IPS DF 19.7 (cell line): Measurements from ENCODE around the gene PLA2G2F.

ENCODE experiments used
- DNase-seq: peaks from one replicate; pipeline ENCODE4 v3.0.0-alpha.2; 2013; ENCODE audit warnings: low read depth, low spot score

PLA2G2F gene

DNA sequence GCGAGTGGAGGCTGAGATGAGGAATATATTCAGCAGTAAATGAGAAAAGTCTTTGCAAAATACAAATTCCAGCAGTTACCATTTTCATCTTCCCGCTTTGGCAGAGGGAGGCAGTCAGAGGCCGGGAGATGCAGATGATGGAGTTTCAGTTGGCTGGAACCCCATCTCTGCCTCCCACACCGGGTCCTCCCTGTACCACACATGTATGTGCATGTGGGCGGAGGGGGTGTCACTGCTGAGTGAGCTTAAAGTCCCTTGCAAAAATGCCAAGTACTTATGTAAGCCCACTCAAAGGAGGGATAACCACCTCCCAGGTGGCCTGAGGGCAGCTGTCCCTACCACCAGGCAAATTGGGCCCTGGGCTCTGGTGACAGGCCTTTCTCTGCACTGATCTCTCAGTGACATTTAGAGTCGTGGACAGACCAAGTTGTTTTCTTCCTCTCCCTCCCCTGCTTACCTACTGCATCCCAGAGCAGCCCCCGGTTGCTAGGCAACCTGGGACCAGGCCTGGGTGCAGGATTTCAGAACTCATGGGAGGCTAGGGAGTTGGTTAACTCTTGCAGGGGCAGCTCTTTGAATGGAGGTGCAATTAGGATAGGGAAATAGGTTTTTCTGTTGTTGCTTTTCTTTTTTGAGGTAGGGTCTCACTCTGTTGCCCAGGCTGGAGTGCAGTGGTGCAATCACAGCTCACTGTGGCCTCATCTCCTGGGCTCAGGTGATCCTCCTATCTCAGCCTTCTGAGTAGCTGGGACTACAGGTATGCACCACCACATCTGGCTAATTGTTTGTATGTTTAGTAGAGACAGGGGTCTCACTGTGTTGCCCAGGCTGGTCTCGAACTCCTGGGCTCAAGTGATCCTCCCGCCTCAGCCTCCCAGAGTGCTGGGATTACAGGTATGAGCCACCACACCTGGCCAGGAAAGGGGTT is 29.7 kb downstream of the PLA2G2F start:
- DNase-seq = no peak

DNA sequence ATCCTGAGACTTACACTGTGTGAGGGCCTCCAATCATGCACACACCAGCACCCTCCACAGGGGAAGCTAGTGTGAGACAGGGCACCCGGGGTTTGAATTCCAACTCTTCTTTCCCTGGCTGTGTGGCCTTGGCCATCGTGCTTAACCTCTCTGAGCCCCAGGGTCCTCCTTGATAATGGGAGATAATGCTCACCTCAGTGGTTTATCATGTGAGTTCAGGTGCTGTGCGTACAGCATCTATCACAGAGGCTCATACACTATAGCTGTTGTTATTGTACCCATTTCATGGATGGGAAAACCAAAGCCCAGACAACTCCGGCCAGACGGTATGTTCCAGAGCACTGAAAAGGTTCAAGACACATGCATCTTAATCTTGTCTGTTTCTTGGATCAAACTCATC is 30.8 kb downstream of the PLA2G2F start:
- no peak for DNase-seq

DNA sequence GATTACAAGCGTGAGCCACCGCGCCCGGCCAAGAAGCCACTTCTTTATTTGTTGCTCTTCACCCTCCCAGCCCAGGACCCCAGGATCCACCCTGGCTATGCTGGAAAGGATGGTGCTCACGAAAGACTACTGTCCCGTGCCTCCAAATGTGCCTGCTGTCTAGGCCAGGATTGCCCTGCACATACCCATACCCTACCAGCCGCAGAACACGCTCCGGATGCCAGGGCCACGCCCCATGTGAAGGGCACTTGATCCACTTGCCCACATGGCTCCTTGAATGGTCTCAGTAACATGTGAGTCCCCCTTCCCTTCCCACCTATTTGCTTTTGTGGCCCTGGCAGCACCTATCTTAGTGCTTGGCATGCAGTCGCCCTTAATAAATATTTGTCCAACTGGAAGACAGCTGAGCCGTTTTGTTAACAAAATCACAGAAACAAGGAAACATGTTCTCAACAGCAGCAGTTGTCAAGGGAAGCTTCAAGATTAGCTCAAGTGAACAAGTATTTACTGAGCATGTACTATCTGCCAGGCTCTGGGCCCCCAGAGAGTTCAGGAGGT is 33.0 kb downstream of the PLA2G2F start:
- no peak for DNase-seq

DNA sequence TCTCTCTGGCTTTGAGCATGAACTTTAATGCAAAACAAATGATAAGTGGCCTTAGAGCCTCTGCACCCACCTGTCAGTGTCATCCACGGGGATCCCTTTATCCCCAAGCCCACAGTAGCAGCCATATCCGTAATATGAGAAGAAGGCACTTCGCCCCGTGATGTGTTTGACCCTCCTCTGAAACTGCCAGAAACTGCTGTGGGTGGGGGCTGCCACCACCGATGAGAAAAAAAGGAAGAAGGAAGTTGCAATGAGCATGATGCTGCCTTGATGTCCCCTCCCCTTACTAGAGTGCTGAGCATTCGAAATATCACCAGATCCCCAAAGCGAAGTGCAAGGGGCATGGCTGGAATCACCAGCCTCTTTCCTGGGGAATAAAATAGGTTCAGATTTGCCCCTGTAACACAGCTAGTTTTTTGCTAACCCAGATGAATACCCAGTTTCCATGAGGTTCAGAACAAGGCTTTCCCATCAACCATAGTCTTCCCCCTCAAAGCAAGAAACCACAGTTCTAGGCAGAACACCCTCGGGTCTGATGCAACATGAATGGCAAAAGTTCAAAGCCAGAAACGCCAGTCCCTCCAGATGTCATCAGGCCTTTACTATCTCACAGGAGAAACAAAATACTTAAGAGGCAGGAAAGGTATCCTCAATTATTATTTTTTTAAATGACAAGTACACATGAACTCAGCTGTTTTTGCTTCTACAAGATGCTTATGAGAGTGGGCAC is 36.0 kb downstream of the PLA2G2F start:
- no peak for DNase-seq

DNA sequence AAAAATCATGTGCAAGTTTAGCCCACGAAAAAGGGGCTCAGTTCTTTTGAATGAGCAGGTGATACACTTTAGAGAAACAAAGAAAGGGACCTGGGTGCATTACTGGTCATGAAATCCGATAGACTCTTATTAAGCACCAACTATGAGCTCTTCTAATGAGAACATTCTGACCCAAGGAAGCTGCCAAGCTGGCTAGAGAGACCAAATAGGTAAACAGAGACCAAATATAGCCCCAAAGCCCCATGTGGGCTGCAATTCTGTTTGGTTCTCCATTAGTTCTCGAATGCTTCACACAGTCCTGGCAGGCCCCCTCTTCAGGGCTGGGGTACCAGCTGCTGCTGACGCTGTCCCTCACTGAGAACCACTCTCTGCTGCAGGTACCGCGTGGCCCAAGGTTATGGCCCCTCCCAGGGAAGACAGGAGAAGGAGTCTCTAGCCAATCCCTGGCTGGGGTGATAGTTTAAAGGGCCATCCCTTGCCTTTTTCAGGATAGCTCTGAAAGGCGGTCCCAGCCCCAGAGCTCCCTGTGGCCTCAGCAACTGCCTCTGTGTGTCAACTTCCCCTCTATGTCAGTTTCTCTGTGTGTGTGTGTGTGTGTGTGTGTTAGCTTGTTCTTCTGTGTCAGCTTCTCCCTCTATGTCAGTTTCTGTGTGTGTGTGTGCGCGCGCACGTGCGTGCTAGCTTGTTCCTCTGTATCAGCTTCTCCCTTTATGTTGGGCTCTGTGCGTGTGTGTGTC is 39.7 kb downstream of the PLA2G2F start:
- no peak for DNase-seq

DNA sequence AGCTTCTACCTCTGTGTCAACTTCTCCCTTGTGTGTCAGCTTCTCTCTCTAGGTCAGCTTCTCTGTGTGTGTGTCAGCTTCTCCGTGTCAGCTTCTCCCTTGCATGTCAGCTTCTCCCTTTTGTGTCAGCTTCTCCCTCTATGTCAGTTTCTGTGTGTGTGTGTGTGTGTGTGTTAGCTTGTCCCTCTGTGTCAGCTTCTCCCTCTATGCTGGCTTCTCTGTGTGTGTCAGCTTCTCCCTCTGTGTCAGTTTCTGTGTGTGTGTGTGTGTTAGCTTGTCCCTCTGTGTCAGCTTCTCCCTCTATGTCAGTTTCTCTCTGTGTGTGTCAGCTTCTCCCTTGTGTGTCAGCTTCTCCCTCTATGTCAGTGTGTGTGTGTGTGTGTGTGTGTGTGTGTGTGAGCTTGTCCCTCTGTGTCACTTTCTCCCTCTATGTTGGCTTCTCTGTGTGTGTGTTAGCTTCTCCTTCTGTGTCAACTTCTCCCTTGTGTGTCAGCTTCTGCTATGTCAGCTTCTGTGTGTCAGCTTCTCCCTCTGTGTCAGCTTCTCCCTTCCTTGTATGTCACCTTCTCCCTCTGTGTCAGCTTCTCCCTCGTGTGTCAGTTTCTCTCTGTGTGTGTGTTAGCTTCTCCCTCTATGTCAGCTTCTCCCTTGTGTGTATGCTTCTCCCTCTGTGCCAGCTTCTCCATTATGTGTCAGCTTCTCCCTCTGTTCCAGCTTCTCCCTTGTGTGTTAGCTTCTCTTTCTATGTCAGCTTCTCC is 40.4 kb downstream of the PLA2G2F start:
- no peak for DNase-seq

DNA sequence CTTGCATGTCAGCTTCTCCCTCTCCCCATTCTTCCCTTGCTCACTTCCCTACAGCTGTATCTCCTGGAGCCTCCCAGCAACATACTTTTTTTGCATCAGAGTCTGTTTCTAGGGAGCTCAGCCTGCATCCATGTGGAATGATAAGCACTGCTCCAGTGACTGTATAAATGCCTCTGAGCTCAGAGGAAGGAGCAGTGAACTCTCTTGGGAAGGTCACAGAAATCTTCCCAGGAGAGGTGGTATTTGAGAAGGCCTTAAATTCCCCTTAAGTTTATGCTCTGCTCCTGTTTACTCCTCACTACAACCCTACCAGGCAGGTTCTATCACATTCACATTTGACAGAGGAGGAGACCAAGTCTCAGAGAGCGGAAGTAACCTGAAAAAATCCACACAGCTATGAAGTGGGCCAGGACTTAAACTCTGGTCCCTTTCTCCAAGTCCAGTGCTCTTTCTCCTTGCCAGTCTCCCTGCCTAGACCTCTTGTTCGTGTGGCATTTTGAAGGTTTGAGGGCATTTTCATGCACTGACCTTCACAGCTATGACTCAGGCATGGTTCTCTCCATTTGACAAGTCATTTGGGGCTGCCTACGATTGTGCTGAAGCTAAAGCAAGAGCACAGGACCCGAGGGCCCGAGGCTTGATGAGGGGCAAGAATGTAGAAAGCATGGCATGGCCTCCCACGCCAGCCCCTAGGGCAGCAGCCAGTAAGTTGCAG is 41.2 kb downstream of the PLA2G2F start:
- DNase-seq = no peak

DNA sequence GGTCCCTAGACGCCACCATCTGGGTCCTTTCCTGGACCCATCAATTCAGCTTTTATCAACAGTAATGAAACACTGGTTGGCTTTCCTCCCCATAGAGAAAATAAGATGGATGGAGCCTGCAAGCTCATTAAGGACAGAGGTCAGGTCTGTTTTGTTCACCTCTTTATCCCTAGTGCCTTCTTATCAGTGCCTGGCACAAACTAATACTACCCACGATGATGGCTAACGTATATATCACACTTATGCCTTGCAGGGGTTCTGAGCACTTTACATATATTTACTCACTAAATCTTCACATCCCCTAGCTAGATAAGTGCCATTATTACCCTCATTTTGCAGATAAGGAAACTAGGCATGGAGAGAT is 41.7 kb downstream of the PLA2G2F start:
- DNase-seq = no peak

DNA sequence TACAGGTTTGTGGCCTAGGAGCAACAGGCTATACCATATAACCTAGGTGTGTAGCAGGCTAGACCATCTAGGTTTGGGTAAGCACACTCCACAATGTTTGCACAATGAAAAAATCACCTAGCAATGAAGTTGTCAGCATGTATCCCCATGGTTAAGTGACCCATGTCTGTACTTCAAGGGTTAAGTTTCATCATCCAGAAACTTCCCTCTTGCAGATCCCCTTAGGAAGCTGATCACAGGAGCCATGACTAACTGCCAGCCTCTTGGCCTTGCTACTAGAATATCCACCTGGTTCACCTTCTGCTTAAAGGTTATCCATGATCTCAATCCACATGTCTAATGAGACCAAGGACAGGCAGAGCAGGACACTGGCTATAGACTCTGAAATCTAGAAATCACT is 43.3 kb downstream of the PLA2G2F start:
- DNase-seq = no peak

DNA sequence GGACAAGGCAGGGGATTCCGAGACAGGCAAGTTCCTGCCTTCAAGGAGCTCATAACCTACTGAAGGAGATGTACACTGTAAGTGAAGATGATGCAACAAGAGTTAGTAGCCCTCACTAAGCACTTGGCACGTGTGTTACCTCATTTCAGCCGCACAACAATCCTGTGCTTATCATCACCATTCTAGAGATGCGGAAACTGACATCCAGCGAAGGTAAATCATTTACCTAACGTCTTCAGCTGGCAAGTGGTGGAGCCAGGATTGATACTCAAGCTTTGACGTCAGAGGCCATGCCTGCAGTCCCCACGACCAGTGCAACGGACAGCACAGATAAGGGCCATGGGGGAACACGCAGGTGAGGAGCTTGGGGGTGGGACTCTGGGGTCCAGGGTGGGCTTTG is 43.9 kb downstream of the PLA2G2F start:
- DNase-seq = no peak

DNA sequence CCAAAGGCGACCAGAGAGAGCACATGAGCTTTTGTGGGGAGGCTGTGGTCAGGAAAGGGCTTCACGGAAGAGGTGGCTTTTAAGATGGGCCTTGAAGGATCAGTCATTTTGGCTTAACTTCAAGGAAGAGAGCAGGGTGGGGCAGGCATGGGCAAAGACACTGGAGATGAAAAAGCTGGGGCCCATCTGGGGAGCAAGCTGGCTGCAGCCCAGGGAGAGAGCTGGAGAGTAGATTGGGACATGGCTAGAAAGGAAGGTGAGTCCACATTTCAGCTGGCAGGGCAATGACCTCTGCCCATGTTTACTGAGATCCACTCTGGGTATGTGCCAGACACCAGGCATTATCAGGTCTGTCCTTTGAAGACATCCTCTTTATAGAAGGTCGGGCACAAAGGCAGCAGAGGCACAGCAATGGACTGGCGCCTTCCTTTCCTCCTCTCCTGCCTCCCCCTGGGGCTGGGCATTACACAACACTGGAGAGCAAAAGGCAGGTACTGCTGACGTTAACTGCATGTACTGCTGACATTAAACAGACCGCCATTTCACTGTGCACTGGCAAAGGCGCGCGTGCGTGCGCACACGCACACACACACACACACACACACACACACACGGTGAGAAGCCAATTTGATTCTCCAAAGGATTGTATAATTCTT is 44.6 kb downstream of the PLA2G2F start:
- DNase-seq = no peak

DNA sequence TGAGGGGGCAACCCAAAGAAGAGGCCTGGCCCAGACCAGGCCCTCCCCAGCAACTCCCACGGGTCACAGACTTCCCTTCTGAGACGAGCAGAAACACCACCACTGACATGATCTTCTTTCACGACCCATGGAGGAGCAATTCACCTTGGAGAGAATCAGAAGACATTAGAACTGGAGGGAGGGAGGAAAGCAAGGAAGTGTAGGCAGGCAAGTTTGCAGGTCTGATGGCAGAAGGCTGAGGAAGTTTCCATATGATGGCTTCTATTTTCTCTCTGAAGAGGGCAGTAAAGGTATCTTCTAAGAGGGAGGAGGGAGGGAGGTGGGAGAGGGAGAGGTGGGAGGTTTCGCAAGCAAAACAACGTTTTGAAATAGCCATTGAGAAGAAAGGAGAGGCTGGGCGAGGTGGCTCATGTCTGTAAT is 45.4 kb downstream of the PLA2G2F start:
- DNase-seq = no peak

DNA sequence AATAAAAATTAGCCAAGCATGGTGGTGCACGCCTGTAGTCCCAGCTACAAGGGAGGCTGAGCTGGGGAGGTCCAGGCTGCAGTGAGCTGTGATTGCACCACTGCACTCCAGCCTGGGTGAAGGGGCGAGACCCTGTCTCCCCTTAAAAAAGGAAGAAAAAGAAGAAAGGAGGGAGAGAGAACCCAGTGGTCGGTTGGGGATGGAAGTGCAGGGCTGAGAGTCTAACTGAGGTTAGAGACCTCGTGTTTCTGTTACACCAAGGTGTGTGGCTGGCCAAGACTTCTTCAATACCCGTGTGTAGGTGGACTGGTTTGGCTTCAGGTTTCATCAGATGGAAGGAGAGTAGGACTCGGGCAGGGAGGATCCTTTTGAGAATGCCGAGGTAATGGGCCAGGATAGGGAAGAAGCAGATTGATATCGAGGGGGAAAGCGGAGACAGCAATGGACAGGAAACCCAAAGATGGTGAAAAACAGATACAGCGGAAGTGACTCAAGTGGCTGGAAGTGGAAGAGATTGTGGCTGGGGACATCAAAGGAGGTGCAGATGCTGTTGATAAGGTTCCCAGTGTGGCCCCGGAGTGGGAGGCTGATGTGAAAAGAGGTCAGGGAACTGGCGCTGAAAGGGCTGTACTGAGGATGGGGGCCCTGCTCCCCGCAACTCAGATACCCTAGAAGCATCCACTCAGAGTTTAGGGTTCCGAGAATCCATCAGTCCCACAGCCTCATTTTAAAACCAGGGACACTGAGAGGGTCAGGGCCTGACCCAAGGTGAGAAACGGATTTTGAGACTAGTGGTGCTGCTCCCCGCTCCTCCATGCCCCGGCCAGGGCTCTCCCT is 46.1 kb downstream of the PLA2G2F start:
- DNase-seq = no peak

DNA sequence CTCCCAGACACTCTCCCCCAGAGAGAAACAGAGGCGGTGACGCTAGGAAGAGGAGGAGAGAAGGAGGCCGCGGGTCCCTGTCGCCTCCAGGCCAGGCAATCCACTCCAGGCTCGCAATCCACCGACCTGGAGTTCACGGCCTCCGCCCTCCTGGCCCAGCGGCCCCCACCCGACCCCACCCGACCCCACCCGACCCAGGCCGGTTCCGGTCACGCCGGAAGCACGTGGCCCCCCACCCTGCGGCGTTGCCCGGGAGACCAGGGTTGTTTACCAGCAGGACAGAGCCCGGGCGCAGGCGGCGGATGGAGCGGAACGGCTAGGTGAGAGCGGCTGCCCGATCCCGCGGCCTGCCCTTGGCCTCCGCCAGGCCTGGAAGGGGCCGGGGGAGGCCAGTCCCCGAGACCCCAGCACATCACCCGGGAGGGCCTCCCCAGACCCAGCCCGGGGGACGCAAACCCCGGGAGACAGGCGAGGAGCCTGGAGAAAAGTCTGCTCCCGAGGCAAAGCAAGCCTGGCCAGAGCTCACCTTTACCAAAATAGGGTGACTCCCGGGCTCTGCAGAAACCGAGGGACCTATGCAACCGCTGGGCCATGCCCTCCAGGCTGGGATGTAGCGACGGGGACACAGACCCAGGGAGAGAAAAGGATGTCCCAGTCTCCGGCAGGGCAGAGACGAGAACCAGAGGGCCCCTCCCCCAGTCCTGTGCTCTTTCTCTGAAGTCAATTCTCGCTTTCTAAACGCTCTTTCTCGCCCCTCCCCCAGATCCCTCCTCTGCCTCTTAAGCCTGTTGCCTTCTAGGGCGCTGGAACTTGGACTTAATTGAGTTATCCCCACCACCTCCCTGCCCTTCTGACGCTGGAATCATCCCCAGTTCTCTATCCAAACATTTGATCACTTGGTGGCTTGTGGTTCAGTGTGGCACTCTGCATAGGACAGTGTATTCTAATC is 47.0 kb downstream of the PLA2G2F start, which contains the start of the genes PLA2G2C and UBXN10:
TSS of gene PLA2G2C (minus strand) at position 685 of the 949 bp plus-strand sequence. CDS start 9,155 bp downstream, outside the sequence.
TSS of gene UBXN10 (plus strand) at position 263 of the 949 bp plus-strand sequence. CDS start 4,466 bp downstream, outside the sequence.
- no peak for DNase-seq

DNA sequence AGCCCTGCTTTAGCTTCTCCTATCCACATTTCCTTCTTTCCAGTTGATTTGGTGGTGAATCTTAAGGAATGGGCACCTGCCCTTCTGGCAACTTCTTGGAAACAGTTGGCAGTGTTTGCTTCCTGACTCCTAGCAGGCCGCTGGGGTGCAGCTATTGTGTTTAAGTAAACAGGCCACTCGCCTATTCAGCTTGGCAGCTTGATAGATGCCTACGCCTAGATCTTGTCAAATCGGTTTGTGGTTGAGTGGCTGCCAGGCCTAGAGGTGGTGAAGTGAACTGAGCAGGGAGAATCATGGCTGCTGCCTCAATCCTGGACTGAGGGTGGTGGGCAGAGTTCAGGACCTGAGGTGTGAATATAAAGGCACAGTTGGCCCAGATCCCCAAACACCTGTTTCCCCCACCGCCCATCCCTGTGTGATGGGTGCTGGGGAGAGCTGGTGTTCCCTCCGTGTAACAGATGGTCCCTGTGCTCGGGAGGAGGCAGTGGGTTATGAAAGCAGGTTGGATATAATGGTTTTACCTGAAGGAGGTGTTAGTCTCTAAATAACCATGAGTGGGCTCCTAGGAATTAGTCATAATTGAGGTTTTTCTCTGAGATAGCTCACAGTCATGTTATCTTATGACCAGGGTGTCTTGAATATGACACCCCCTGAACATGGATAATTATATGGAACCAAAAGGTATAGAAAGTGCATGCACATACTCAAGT is 48.1 kb downstream of the PLA2G2F start:
- no peak for DNase-seq

DNA sequence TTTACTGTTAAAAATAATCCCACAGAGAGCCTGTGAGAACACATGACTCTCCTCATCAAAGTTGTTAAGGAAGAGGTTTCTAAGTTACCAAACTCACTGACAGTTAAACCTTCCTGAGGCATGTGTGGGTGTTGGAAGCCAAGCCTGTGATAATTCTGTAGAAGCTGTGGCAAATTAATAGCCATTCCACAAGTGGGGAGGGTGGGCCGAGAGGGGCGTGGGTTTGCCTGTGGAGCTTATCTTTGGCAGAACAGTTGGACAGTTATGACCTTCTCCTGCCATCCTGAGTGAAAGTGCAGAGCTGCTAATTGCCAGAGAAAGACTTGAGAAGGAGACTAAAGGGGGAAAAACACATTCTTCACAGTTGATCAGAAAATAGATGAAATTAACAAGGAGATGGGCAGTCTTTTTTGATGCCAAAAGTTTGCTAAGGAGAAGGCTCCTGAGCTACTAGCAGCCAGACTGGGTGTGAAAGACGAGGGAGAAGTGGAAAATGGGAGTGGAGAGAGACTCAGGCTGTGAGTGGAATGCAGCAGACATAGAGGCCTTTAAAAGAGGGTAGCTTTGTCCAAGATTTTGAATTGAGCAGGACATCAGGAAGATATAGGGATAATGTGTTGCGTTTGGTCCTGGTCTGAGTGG is 48.8 kb downstream of the PLA2G2F start:
- no peak for DNase-seq

DNA sequence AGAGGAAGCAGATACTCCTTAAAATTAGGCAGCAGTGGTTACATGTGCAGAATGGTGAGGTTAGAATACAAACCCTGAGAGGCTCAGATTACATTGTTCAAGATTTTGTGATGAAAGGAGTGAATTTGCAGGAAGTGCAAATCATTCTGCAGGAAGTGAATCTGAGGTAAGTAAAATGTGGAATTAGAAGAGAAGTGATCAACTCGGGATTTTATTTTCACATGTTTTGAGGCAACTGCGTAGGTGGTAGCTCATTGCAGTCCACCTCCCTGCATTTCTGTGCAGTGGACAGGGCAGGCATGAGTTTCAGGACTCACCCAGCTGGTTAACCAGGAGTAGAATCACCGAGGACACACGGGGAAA is 49.3 kb downstream of the PLA2G2F start:
- no peak for DNase-seq
